Globus pallidus (tissue), 1 donor: ENCODE data around the gene PLEKHA6.

Experiments used
- DNase-seq: peaks from one replicate; pipeline ENCODE4 v3.0.0-alpha.2; 2015; ENCODE audit warnings: low spot score

Gene PLEKHA6

GRCh38 chr1:204357551-204358490, 1.9 kb downstream of the PLEKHA6 start:
- DNase-seq: peak; percentile 58

- DNase-seq: no peak
These were observed 2.7 kb downstream of the PLEKHA6 start for GRCh38 chr1:204356997-204357396.

- DNase-seq: no peak
These were observed 3.8 kb downstream of the PLEKHA6 start for GRCh38 chr1:204355913-204356312.

GRCh38 chr1:204354579-204354978, 5.2 kb downstream of the PLEKHA6 start:
- no peak for DNase-seq

GRCh38 chr1:204353213-204353910, 6.4 kb downstream of the PLEKHA6 start:
- DNase-seq: no peak

GRCh38 chr1:204350857-204351573, 8.7 kb downstream of the PLEKHA6 start:
- DNase-seq: peak; percentile 88

GRCh38 chr1:204350312-204350711, 9.4 kb downstream of the PLEKHA6 start:
- DNase-seq: no peak

GRCh38 chr1:204349602-204350001, 10.1 kb downstream of the PLEKHA6 start:
- no peak for DNase-seq

GRCh38 chr1:204348722-204349121, 11.0 kb downstream of the PLEKHA6 start:
- no peak for DNase-seq

GRCh38 chr1:204348242-204348641, 11.5 kb downstream of the PLEKHA6 start:
- no peak for DNase-seq

GRCh38 chr1:204345941-204346645, 13.6 kb downstream of the PLEKHA6 start:
- no peak for DNase-seq

- DNase-seq: no peak
These were observed 14.3 kb downstream of the PLEKHA6 start for GRCh38 chr1:204345438-204345841.

- no peak for DNase-seq
These were observed 14.9 kb downstream of the PLEKHA6 start for GRCh38 chr1:204344665-204345355.

GRCh38 chr1:204343802-204344201, 15.9 kb downstream of the PLEKHA6 start:
- no peak for DNase-seq

- no peak for DNase-seq
These were observed 16.5 kb downstream of the PLEKHA6 start for GRCh38 chr1:204343247-204343646.

GRCh38 chr1:204342310-204342709, 17.4 kb downstream of the PLEKHA6 start:
- no peak for DNase-seq

GRCh38 chr1:204341380-204341779, 18.3 kb downstream of the PLEKHA6 start:
- no peak for DNase-seq

GRCh38 chr1:204340081-204340889, 19.4 kb downstream of the PLEKHA6 start:
- DNase-seq: no peak

GRCh38 chr1:204339541-204339940, 20.2 kb downstream of the PLEKHA6 start:
- DNase-seq: no peak

- DNase-seq: no peak
These were observed 20.7 kb downstream of the PLEKHA6 start for GRCh38 chr1:204338997-204339396.
